Mesenchymal stem cell (in vitro differentiated cells and primary cell): ENCODE results near the gene UXS1.

ENCODE experiments used
- DNase-seq: peaks from one replicate; pipeline ENCODE4 v3.0.0-alpha.2; 2013
- H2AFZ ChIP-seq: one replicate; pipeline ENCODE4 v1.6.1; 2013; ENCODE audit warnings: low read depth, mild to moderate bottlenecking, control low read depth, inconsistent platforms, low read length, moderate library complexity
- H2AK5ac ChIP-seq: 2 replicates; pipeline ENCODE4 v1.6.1; 2013; ENCODE audit warnings: low read length, moderate library complexity, mild to moderate bottlenecking, inconsistent platforms; ENCODE audit not compliant: severe bottlenecking
- H2BK120ac ChIP-seq: one replicate; pipeline ENCODE4 v1.6.1; 2013; ENCODE audit warnings: low read depth, mild to moderate bottlenecking, inconsistent platforms, low read length, moderate library complexity
- H2BK12ac ChIP-seq, 2 experiments: one replicate each; pipeline ENCODE4 v1.6.1; 2013; ENCODE audit warnings: inconsistent platforms in 2 of 2, low read length in 2 of 2, mild to moderate bottlenecking in 2 of 2, moderate library complexity in 2 of 2, control low read depth in 1 of 2
- H2BK15ac ChIP-seq: one replicate; pipeline ENCODE4 v1.6.1; 2013; ENCODE audit warnings: mild to moderate bottlenecking, low read depth, inconsistent platforms; ENCODE audit not compliant: poor library complexity, severe bottlenecking
- H2BK5ac ChIP-seq: 2 replicates; pipeline ENCODE4 v1.6.1; 2013; ENCODE audit warnings: low read depth, mild to moderate bottlenecking, low read length, control low read depth, inconsistent platforms; ENCODE audit not compliant: poor library complexity, severe bottlenecking
- H3K14ac ChIP-seq, 2 experiments: one replicate each; pipeline ENCODE4 v1.6.1; 2013; ENCODE audit warnings: inconsistent platforms in 2 of 2, low read length in 2 of 2, control low read depth in 1 of 2, mild to moderate bottlenecking in 1 of 2, moderate library complexity in 1 of 2
- H3K18ac ChIP-seq, 2 experiments: one replicate each; pipeline ENCODE4 v1.6.1; 2013; ENCODE audit warnings: inconsistent platforms in 2 of 2, low read length in 2 of 2, control low read depth in 1 of 2, low read depth in 1 of 2, mild to moderate bottlenecking in 1 of 2
- H3K23ac ChIP-seq, 2 experiments: one replicate each; pipeline ENCODE4 v1.6.1; 2013; ENCODE audit warnings: inconsistent platforms in 2 of 2, low read length in 2 of 2, mild to moderate bottlenecking in 2 of 2, moderate library complexity in 2 of 2, control low read depth in 1 of 2
- H3K27ac ChIP-seq: 2 replicates; pipeline ENCODE4 v1.5.1; 2013; ENCODE audit warnings: mild to moderate bottlenecking, moderate library complexity, low read length, control low read depth, inconsistent platforms; ENCODE audit not compliant: poor library complexity, severe bottlenecking
- H3K27me3 ChIP-seq, 2 experiments: 2 replicates each; pipeline versions ENCODE4 v1.6.1 to v1.7.0; 2013; ENCODE audit warnings: low read length in 2 of 2, mild to moderate bottlenecking in 2 of 2, moderate library complexity in 2 of 2, control low read depth in 1 of 2, inconsistent platforms in 1 of 2; ENCODE audit not compliant: control insufficient read depth in 1 of 2, insufficient read depth in 1 of 2
- H3K36me3 ChIP-seq, 2 experiments: 2 replicates each; pipeline versions ENCODE4 v1.6.1 to v1.7.0; 2013; ENCODE audit warnings: low read length in 2 of 2, control low read depth in 1 of 2, inconsistent platforms in 1 of 2, low read depth in 1 of 2, mild to moderate bottlenecking in 1 of 2; ENCODE audit not compliant: insufficient read depth in 2 of 2, control insufficient read depth in 1 of 2
- H3K4ac ChIP-seq, 2 experiments: one replicate each; pipeline ENCODE4 v1.6.1; 2013; ENCODE audit warnings: inconsistent platforms in 2 of 2, low read length in 2 of 2, mild to moderate bottlenecking in 2 of 2, moderate library complexity in 2 of 2, control low read depth in 1 of 2, low read depth in 1 of 2
- H3K4me1 ChIP-seq: 2 replicates; pipeline ENCODE4 v1.6.1; 2013; ENCODE audit warnings: low read depth, low read length, control low read depth; ENCODE audit not compliant: control insufficient read depth, insufficient read depth
- H3K4me2 ChIP-seq: 2 replicates; pipeline ENCODE4 v1.6.1; 2013; ENCODE audit warnings: low read length, mild to moderate bottlenecking, inconsistent platforms; ENCODE audit not compliant: poor library complexity, severe bottlenecking
- H3K4me3 ChIP-seq, 2 experiments: 2 replicates each; pipeline versions ENCODE4 v1.5.1 to v1.7.0; 2013; ENCODE audit warnings: low read length in 2 of 2, mild to moderate bottlenecking in 2 of 2, control low read depth in 1 of 2, low read depth in 1 of 2; ENCODE audit not compliant: insufficient read depth in 1 of 2
- H3K79me1 ChIP-seq: replicated peaks from 2 replicates; pipeline ENCODE4 v1.6.1; 2013; ENCODE audit warnings: mild to moderate bottlenecking, control low read depth, low read length, inconsistent platforms; ENCODE audit not compliant: poor library complexity, severe bottlenecking
- H3K9ac ChIP-seq: 2 replicates; pipeline ENCODE4 v1.7.0; 2013; ENCODE audit warnings: mild to moderate bottlenecking, low read length, moderate library complexity
- H3K9me3 ChIP-seq: 2 replicates; pipeline ENCODE4 v1.7.0; 2013; ENCODE audit warnings: mild to moderate bottlenecking, low read length; ENCODE audit not compliant: control insufficient read depth
- H4K8ac ChIP-seq: one replicate; pipeline ENCODE4 v1.6.1; 2013; ENCODE audit warnings: inconsistent platforms, mild to moderate bottlenecking, low read length, moderate library complexity
- H4K91ac ChIP-seq: one replicate; pipeline ENCODE4 v1.6.1; 2013; ENCODE audit warnings: mild to moderate bottlenecking, low read length, inconsistent platforms
- WGBS: methylation state at CpG from one replicate; pipeline ENCODE4 v1.1.7; 2013; ENCODE audit warnings: mixed read lengths; 5-methylcytosine and 5-hydroxymethylcytosine counted together

UXS1 gene

DNA sequence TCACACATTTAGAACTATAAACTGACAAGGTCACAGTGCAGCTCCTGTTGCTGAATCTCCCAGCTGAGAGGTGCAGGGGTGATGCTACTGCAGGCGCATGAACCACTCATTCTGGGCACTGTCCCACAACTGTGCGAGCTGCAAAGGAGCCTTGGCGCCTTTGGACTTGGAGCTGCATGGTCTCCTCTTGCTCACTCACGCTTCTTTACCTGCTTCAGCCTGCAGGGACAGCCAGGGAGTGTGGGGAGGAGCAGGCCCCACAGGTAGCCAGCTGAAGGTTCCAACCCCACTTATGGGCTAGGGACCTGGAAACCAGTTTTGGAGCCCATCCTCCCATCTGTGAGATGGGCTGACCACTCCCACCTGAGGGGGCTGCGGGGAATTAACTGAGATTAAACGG lies 75.0 kb downstream of the UXS1 start:
- H4K91ac ChIP-seq: no peak overlapping the region
- H2BK12ac ChIP-seq: no peak overlapping the region
- H3K79me1 ChIP-seq: peaks cover 30% of the 10 kb centered on the region
- H3K4me1 ChIP-seq: peaks cover 20% of the 10 kb centered on the region
- H3K4me2 ChIP-seq: no peak overlapping the region
- no peak overlapping the region for H2BK5ac ChIP-seq
- H4K8ac ChIP-seq: no peak overlapping the region
- no peak overlapping the region for H2AK5ac ChIP-seq
- H3K4me3 ChIP-seq: no peak overlapping the region
- H3K27ac ChIP-seq: no peak overlapping the region
- H3K27me3 ChIP-seq: no peaks in the 10 kb centered on the region
- H2BK15ac ChIP-seq: no peak overlapping the region
- no peak overlapping the region for H3K9ac ChIP-seq
- no peak overlapping the region for H2AFZ ChIP-seq
- H3K4ac ChIP-seq: no peak overlapping the region
- H3K9me3 ChIP-seq: no peaks in the 10 kb centered on the region
- WGBS: 95% methylated on average over 6 of the region's 6 CpGs
- DNase-seq: no peak
- no peak overlapping the region for H3K23ac ChIP-seq
- H3K14ac ChIP-seq: no peak overlapping the region
- no peak overlapping the region for H2BK120ac ChIP-seq
- no peak overlapping the region for H3K18ac ChIP-seq
- H3K36me3 ChIP-seq: peaks cover 27 to 36% of the 10 kb centered on the region in 2 experiments

DNA sequence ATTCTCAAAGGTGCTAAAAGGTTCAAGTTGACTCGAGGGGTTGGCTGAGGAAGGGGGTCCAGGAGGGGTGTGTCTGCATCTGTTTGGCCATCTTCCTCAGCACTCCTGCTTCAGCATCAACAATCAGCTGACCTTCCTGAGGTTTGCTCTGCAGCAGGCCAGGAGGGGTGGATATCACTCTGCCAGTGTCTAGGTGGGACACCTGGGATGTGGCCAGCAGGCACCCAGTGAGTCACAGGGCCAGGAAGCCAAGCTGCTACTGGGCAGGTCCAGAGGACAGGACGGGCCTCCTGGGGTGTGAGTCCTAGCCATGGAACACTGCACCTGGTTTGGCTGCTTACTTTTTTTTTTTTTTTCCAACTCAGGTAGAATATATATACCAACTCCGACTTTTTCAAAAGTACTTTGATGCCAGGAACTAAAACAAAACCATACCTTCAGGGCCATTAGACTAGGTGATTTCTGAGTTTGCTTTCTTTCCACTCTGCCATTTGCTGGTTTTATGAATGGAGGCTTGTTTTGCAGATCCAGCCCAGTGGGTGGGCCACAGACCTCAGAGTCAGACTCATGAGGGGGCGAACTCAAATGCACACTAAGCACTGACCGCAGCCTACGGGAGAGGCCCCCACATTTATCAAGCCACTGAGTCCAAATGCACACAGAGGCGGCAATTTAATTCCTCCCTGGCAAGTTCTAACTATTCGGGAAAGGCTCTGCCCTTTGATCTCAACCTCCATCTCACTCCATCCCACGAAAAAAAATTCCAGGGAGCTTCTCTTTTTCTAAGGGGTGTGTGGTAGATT lies 76.0 kb downstream of the UXS1 start:
- Histone ChIP-seq H3K9ac (no peak overlapping the region), H3K4me3 (no peak overlapping the region), H3K23ac (no peak overlapping the region), H3K36me3 (peaks cover 27 to 36% of the 10 kb centered on the region in 2 experiments), H3K14ac (no peak overlapping the region), H3K4me2 (no peak overlapping the region), H3K4ac (no peak overlapping the region), H2BK120ac (no peak overlapping the region), H3K4me1 (peaks cover 26% of the 10 kb centered on the region), H2AK5ac (no peak overlapping the region), H4K8ac (no peak overlapping the region), H2AFZ (no peak overlapping the region), H3K27me3 (no peaks in the 10 kb centered on the region), H3K79me1 (peaks cover 28% of the 10 kb centered on the region), H3K9me3 (no peaks in the 10 kb centered on the region), H3K18ac (no peak overlapping the region), H2BK15ac (no peak overlapping the region), H2BK12ac (no peak overlapping the region), H2BK5ac (no peak overlapping the region), H3K27ac (no peak overlapping the region), H4K91ac (no peak overlapping the region)
- WGBS: 90% methylated on average over 5 of the region's 9 CpGs
- no peak for DNase-seq

DNA sequence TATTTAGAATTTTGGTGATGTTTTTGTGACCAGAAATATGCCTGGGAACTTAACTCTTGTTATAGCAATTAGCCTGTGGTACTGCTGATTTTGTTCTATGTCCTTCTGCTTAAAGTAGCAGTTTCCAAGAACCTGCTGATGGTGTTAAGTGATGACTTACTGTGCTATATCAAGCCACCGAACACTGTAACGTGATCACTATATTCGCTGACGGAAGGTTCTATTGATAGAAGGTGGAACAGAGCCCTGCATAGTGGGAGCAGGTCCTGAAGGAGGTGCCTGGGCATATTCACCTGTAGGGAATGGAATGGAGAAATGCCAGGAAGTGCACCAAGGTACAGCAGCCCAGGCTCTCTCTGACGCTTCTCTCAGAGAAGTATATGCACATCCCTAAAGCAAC lies 76.8 kb downstream of the UXS1 start:
- Histone ChIP-seq H3K23ac (no peak overlapping the region), H3K14ac (no peak overlapping the region), H3K4ac (no peak overlapping the region), H3K27ac (no peak overlapping the region), H2BK5ac (no peak overlapping the region), H2AFZ (no peak overlapping the region), H3K36me3 (peaks cover 24 to 36% of the 10 kb centered on the region in 2 experiments), H4K8ac (no peak overlapping the region), H2BK15ac (no peak overlapping the region), H2BK12ac (no peak overlapping the region), H3K4me1 (peaks cover 29% of the 10 kb centered on the region), H3K79me1 (peaks cover 32% of the 10 kb centered on the region), H2BK120ac (no peak overlapping the region), H4K91ac (no peak overlapping the region), H3K9me3 (no peaks in the 10 kb centered on the region), H3K4me2 (no peak overlapping the region), H2AK5ac (no peak overlapping the region), H3K4me3 (no peak overlapping the region), H3K9ac (no peak overlapping the region), H3K27me3 (no peaks in the 10 kb centered on the region), H3K18ac (no peak overlapping the region)
- DNase-seq: no peak
- WGBS: 95% methylated on average over 5 of the region's 5 CpGs

DNA sequence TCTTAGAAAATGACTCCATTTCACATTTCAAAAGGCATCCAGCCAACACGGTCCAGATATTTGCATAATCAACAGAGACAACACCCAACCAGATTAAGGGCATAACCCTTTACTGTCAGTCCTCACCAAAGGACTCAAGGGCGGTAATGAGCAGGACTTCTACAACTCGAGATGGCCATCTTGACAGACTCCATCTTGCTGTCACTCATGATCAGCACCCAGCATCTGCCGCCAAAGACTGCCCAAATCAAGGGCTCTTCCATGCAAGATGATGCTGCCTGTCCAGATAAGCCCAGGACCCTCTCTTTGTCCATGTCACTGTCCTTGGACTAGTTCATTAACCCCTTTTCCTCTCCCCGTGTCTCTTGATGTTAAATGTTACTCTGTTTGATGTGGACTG lies 77.9 kb downstream of the UXS1 start:
- WGBS: 98% methylated on average over 4 of the region's 5 CpGs
- peaks cover 30% of the 10 kb centered on the region for H3K4me1 ChIP-seq

More for the DNA sequence above, 77.9 kb downstream of the UXS1 start:
- Histone ChIP-seq H3K4ac (no peak overlapping the region), H2BK15ac (no peak overlapping the region), H3K4me2 (no peak overlapping the region), H3K18ac (no peak overlapping the region), H3K14ac (no peak overlapping the region), H3K27me3 (no peaks in the 10 kb centered on the region), H3K9me3 (no peaks in the 10 kb centered on the region), H2BK5ac (no peak overlapping the region), H3K23ac (no peak overlapping the region), H2BK120ac (no peak overlapping the region), H2AK5ac (no peak overlapping the region), H3K27ac (no peak overlapping the region), H3K4me3 (no peak overlapping the region), H3K36me3 (peaks cover 28 to 40% of the 10 kb centered on the region in 2 experiments), H2AFZ (no peak overlapping the region), H4K91ac (no peak overlapping the region), H3K9ac (no peak overlapping the region), H4K8ac (no peak overlapping the region), H3K79me1 (peaks cover 39% of the 10 kb centered on the region), H2BK12ac (no peak overlapping the region)
- DNase-seq: no peak
